GM12874 (cell line): Measurements from ENCODE around the gene CYSLTR2.

ENCODE experiments used
- CTCF ChIP-seq: IDR thresholded peaks from 2 replicates; pipeline ENCODE4 v1.5.1; 2011; ENCODE audit warnings: low read depth, mild to moderate bottlenecking, control low read depth, low read length, moderate library complexity; ENCODE audit not compliant: insufficient read depth

CYSLTR2 gene

GRCh38 chr13:48634636-48635035 lies 19.1 kb upstream of the CYSLTR2 start:
- TF ChIP-seq CTCF = no peak

GRCh38 chr13:48635478-48635877 lies 18.3 kb upstream of the CYSLTR2 start:
- TF ChIP-seq CTCF = no peak

GRCh38 chr13:48636550-48636949 lies 17.2 kb upstream of the CYSLTR2 start:
- no peak for TF ChIP-seq CTCF

DNA sequence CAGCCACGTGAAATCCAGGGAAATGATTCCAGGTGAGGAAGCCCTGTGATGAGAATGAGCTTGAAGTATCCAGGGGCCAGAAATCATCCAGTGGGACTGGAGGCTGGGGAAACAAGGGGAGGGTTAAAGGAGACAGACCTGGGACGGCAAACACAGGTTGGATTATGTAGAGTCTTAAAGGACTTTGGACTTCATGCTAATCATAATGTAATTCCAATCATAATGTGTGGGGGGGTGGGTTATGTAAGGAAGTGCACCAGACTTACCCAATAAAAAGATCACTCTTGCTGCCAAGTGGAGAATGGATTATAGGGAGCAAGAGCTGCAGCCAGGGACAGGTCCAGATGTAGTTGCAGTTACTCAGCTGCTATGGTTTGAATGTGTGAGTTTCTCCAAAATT lies 16.1 kb upstream of the CYSLTR2 start:
- no peak for TF ChIP-seq CTCF

DNA sequence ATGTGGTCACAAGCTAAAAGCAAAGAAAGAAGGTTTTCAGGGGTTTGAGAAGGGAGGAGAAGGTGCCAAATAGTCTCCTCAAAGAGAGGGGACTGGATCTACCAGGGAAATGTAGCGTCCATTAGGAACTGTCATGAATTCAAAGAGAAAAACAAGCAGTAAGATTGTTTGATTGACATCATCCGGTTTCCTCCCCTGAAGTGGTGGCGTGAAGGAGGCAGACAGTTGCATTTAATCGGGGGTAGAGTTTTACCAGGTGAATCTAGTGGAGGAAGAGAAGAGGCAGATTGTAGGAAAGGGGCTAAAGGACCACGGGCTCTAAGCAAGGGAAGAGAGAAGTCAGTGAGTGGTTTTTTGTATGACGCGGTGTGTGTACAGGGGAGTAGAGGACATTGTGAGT lies 13.0 kb upstream of the CYSLTR2 start:
- no peak for TF ChIP-seq CTCF

DNA sequence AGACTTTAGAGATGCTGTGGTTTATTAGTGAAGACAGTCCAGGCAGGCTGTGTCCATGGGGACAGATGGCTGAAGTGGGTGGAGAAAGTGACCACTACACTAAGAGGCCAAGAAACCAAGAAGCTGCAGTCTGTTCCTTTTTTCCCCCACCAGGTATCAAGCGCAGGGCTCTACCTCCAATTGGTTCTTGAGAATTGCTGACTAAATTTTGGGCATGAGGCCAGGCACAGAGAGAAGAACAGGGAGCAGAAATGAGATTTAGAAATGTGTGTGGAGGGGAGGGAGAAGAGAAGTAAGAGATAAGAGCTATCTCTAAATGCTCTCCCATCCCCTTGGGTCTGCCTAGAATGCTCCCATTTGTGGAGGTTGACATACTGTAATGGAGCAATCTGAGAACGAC lies 12.3 kb upstream of the CYSLTR2 start:
- TF ChIP-seq CTCF = no peak

- TF ChIP-seq CTCF = no peak
These were observed 11.7 kb upstream of the CYSLTR2 start for GRCh38 chr13:48642061-48642460.

DNA sequence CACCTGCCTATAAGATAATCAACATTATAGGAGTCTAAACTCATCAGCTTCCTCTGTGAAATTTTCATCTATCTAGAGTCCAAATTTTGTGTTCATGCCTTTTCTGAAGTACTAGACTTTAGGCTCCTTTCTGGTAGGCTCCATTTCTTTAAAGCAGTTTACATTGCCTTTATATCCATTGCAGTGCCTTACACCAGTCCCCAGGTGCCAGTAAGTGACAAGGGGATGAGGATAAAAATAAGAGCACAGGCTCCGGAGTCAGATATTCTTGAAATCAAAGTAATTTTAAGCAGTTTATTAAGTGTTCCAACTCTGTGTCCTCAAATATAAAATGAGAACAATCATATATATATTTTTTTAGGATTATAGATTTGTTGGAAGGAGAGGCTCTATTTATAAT lies 10.6 kb upstream of the CYSLTR2 start:
- TF ChIP-seq CTCF = no peak
